ENCODE results near the gene DND1. TPM values are rescaled to one million over a fixed set of nuclear protein-coding genes. Genes with fewer than 3 reads are reported as not detected.
"Not testable (repeated sequence)": the region's sequence is repeated elsewhere in the genome, so short reads cannot be mapped to it uniquely, and the experiment has no call there.

The DND1 gene
- total RNA-seq (2021) = 2.1 to 3.3 TPM (median 2.9 TPM) in 3 replicates
- percentile 42 among the genes with signal in this experiment for Bru-seq, nascent RNA
- long read RNA-seq, experiment 1, partial matches to known transcripts = 0 of 5 reads
- long read RNA-seq, experiment 1, other reads (novel, unspliced or antisense) = 1 of 5 reads
- long read RNA-seq, experiment 2, partial matches to known transcripts = 1 of 2 reads
- long read RNA-seq, experiment 2, other reads (novel, unspliced or antisense) = 1 of 2 reads
- long read RNA-seq, experiment 3 = 0 reads

- POLR2A ChIA-PET = interaction anchor here (0.6 to 1.1 kb wide), 4 partner anchors 8 to 116 kb away, joined by 3 to 4 read pairs (median 3); partner anchors contain the start of genes APBB3, SRA1 and WDR55
- CTCF ChIA-PET = interaction anchor here (0.6 to 1.4 kb wide), 3 partner anchors 18 to 327 kb away, joined by 3 to 4 read pairs (median 3); partner anchors contain the start of genes HARS1, HARS2 and HBEGF
- Mint-ChIP-seq H3K27ac (no peak within 1 kb of the TSS), H3K9me3 (no peaks in the 10 kb centered on the region), H3K4me1 (peaks cover 7% of the 10 kb centered on the region), H3K4me3 (no peak within 1 kb of the TSS), H3K27me3 (ENCODE audit: low read depth) (no peaks in the 10 kb centered on the region), H3K36me3 (peaks cover 56% of the 10 kb centered on the region)
- TF ChIP-seq NFYB (CRISPR knock-in tag; conservative IDR thresholded peaks at IDR 0.05; ENCODE audit: low read depth) (0 out of 2 replicates have a peak, but pooled peaks have one; percentile 9), SMAD3 (CRISPR knock-in tag; IDR thresholded peaks at IDR 0.05; ENCODE audit: borderline replicate concordance) (no peak), IRF1 (CRISPR knock-in tag; IDR thresholded peaks at IDR 0.05) (no peak)
- TF ChIP-seq, protein P1, sequence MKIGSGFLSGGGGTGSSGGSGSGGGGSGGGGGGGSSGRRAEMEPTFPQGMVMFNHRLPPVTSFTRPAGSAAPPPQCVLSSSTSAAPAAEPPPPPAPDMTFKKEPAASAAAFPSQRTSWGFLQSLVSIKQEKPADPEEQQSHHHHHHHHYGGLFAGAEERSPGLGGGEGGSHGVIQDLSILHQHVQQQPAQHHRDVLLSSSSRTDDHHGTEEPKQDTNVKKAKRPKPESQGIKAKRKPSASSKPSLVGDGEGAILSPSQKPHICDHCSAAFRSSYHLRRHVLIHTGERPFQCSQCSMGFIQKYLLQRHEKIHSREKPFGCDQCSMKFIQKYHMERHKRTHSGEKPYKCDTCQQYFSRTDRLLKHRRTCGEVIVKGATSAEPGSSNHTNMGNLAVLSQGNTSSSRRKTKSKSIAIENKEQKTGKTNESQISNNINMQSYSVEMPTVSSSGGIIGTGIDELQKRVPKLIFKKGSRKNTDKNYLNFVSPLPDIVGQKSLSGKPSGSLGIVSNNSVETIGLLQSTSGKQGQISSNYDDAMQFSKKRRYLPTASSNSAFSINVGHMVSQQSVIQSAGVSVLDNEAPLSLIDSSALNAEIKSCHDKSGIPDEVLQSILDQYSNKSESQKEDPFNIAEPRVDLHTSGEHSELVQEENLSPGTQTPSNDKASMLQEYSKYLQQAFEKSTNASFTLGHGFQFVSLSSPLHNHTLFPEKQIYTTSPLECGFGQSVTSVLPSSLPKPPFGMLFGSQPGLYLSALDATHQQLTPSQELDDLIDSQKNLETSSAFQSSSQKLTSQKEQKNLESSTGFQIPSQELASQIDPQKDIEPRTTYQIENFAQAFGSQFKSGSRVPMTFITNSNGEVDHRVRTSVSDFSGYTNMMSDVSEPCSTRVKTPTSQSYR (CRISPR knock-in tag; IDR thresholded peaks at IDR 0.05) = 0 out of 2 replicates have a peak, but pooled peaks have one; percentile 32
- peak; percentile 30 for DNase-seq (ENCODE audit: low spot score)
- ATAC-seq = peak; percentile 70
Observed at GRCh38 chr5:140673187-140673976, at the start of gene DND1. TSS of gene DND1 (minus strand) at chr5:140673576. CDS start at chr5:140673542, 34 bp downstream.

DNA sequence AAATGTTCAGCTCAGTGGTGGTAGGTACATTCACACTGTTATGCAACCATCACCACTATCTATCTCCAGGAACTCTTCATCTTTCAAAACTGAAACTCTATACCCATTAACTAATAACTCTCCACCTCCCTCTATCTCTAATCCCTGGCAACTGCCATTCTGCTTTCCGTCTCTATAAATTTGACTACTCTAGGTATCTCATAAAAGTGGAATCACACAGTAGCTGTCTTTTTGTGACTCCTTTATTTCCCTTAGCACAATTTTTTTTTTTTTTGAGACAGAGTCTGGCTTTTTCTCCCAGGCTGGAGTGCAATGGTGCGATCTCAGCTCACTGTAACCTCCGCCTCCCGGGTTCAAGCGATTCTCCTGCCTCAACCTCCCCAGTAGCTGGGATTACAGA, 48.0 kb upstream of the DND1 start:
- CTCF ChIA-PET = interaction anchor here (0.7 to 2.5 kb wide), 2 partner anchors 10 to 13 kb away, joined by 3 to 12 read pairs; no protein-coding TSS in a partner anchor
- POLR2A ChIA-PET = not testable (repeated sequence)

GRCh38 chr5:140720738-140721137, 47.4 kb upstream of the DND1 start:
- H3K27me3 Mint-ChIP-seq (ENCODE audit: low read depth); H3K9me3 Mint-ChIP-seq; H3K27ac Mint-ChIP-seq; DNase-seq (ENCODE audit: low spot score); H3K4me1 Mint-ChIP-seq; H3K36me3 Mint-ChIP-seq; ATAC-seq; H3K4me3 Mint-ChIP-seq; POLR2A ChIA-PET: not testable (repeated sequence)
- CTCF ChIA-PET = interaction anchor here (0.7 to 2.6 kb wide), 14 partner anchors 10 to 481 kb away, joined by 3 to 12 read pairs (median 6); partner anchors contain the start of genes EIF4EBP3, HARS1, HARS2 and HBEGF

More for the DNA sequence above, 48.0 kb upstream of the DND1 start:
- ATAC-seq; H3K27me3 Mint-ChIP-seq (ENCODE audit: low read depth); H3K36me3 Mint-ChIP-seq; H3K9me3 Mint-ChIP-seq; H3K27ac Mint-ChIP-seq; H3K4me3 Mint-ChIP-seq; DNase-seq (ENCODE audit: low spot score); H3K4me1 Mint-ChIP-seq: not testable (repeated sequence)

DNA sequence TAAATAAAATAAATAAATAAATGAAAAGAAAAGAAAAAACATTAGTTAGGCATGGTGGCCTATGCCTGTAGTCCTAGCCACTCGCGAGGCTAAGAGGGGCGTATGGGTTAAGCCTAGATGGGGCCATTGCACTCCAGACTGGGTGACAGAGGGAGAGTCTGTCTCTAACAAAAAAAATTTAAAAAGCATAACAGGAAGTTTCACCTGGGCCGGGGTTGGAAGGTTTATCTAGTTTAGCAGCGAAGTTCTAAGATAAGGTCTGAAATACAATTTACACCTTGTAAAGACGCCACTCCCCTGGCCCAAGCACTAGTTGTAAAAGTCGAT, 44.9 kb upstream of the DND1 start:
- no peaks in the 10 kb centered on the region; the same call in 1 of the 2 replicates for H3K27me3 Mint-ChIP-seq (ENCODE audit: low read depth)
- DNase-seq (ENCODE audit: low spot score) (no peak), ATAC-seq (no peak)
- H3K4me1 Mint-ChIP-seq = no peaks in the 10 kb centered on the region
- no peaks in the 10 kb centered on the region for H3K36me3 Mint-ChIP-seq
- H3K9me3 Mint-ChIP-seq = peaks cover 4% of the 10 kb centered on the region
- no peak overlapping the region for H3K4me3 Mint-ChIP-seq
- POLR2A ChIA-PET = no interaction called here
- no peak overlapping the region for H3K27ac Mint-ChIP-seq
- CTCF ChIA-PET = interaction anchor here (0.5 to 2.6 kb wide), 3 partner anchors 172 to 360 kb away, joined by 3 to 6 read pairs (median 5); partner anchors contain the start of gene EIF4EBP3
- TF ChIP-seq PRRX2 (CRISPR knock-in tag; IDR thresholded peaks at IDR 0.05) = no peak
- TF ChIP-seq GRHL2 (CRISPR knock-in tag; IDR thresholded peaks at IDR 0.05; ENCODE audit: insufficient replicate concordance, severe bottlenecking) = no peak
- no peak for TF ChIP-seq CREB1 (CRISPR knock-in tag; IDR thresholded peaks at IDR 0.05)
- no peak for TF ChIP-seq ATF2 (CRISPR knock-in tag; IDR thresholded peaks at IDR 0.05; ENCODE audit: borderline replicate concordance, low read depth)
- no peak for TF ChIP-seq TP53 (CRISPR knock-in tag; IDR thresholded peaks at IDR 0.05)
- no peak for TF ChIP-seq SMAD4 (CRISPR knock-in tag; IDR thresholded peaks at IDR 0.05)
- TF ChIP-seq ZNF232 (CRISPR knock-in tag; IDR thresholded peaks at IDR 0.05) = no peak
- no peak for TF ChIP-seq ZNF671 (CRISPR knock-in tag; IDR thresholded peaks at IDR 0.05)
- TF ChIP-seq, protein P2, sequence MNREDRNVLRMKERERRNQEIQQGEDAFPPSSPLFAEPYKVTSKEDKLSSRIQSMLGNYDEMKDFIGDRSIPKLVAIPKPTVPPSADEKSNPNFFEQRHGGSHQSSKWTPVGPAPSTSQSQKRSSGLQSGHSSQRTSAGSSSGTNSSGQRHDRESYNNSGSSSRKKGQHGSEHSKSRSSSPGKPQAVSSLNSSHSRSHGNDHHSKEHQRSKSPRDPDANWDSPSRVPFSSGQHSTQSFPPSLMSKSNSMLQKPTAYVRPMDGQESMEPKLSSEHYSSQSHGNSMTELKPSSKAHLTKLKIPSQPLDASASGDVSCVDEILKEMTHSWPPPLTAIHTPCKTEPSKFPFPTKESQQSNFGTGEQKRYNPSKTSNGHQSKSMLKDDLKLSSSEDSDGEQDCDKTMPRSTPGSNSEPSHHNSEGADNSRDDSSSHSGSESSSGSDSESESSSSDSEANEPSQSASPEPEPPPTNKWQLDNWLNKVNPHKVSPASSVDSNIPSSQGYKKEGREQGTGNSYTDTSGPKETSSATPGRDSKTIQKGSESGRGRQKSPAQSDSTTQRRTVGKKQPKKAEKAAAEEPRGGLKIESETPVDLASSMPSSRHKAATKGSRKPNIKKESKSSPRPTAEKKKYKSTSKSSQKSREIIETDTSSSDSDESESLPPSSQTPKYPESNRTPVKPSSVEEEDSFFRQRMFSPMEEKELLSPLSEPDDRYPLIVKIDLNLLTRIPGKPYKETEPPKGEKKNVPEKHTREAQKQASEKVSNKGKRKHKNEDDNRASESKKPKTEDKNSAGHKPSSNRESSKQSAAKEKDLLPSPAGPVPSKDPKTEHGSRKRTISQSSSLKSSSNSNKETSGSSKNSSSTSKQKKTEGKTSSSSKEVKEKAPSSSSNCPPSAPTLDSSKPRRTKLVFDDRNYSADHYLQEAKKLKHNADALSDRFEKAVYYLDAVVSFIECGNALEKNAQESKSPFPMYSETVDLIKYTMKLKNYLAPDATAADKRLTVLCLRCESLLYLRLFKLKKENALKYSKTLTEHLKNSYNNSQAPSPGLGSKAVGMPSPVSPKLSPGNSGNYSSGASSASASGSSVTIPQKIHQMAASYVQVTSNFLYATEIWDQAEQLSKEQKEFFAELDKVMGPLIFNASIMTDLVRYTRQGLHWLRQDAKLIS (CRISPR knock-in tag; IDR thresholded peaks at IDR 0.05; ENCODE audit: borderline replicate concordance) = no peak
- no peak for TF ChIP-seq NFYB (CRISPR knock-in tag; conservative IDR thresholded peaks at IDR 0.05; ENCODE audit: low read depth)
- TF ChIP-seq ATF3 (CRISPR knock-in tag; conservative IDR thresholded peaks at IDR 0.05) = no peak
- no peak for TF ChIP-seq ZNF396 (CRISPR knock-in tag; IDR thresholded peaks at IDR 0.05; ENCODE audit: borderline replicate concordance)
- TF ChIP-seq RORB (CRISPR knock-in tag; IDR thresholded peaks at IDR 0.05) = no peak
